HG02943 (cell line): Measurements from ENCODE around the gene IMMP2L.

Source experiments
- ATAC-seq: cut with Tn5 transposase; IDR thresholded peaks from one replicate; pipeline ENCODE4 v1.9.1; 2021; ENCODE audit warnings: mild to moderate bottlenecking, low read depth, moderate library complexity; ENCODE audit not compliant: unreplicated experiment

The IMMP2L gene

DNA sequence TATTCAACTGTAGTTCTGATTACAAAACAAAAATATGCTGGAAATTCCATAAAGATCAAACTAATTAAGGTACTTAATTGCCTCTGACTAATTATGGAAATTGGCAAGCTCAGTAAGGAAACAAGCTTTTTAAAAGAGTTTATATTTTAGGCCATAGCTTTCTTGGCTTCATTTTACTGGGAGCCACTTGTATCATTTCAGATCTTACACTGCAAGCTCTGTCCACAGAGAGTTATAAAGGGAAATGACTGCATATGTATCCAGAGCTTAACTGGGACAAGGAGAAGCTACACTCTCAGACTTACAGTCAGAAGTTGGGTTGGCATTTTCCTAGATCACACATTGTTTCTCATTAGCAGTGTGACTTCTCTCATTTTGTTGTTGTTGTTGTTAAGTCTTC lies 379.0 kb downstream of the IMMP2L start:
- no peak for ATAC-seq

DNA sequence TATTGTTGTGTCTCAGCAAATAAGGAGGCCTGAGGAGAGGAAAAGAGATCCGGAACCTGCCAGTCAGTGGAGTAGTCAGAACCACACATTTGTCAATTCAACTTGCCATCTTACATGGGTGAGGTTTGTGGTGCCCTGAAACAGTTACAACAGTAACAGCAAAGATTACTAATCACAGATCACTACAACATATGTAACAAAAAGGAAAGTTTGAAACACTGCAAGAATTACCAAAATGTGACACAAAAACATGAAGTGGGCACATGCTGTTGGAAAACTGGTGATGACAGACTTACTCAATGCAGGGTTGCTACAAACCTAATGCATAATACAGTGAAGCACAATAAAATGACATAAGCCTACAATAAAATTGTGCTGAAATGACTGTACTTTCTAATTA lies 382.0 kb downstream of the IMMP2L start:
- ATAC-seq = no peak

DNA sequence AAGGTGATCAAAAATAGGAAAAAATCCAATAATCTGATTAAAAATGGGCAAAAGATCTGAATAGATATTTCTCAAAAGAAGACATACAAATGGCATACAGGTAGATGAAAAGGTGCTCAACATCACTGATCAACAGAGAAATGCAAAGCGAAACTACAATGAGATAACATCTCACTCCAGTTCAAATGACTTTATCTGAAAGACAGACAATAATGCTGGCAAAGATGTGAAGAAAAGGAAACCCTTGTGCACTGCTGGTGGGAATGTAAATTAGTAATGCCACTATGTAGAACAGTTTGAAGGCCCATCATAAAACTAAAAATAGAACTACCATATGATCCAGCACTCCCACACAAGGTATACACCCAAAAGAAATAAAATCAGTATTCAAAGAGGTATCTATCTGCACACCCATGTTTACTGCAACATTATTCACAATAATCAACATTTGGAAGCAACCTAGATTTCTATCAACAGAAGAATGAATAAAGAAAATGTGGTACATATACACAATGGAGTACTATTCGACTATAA lies 386.3 kb downstream of the IMMP2L start:
- no peak for ATAC-seq

DNA sequence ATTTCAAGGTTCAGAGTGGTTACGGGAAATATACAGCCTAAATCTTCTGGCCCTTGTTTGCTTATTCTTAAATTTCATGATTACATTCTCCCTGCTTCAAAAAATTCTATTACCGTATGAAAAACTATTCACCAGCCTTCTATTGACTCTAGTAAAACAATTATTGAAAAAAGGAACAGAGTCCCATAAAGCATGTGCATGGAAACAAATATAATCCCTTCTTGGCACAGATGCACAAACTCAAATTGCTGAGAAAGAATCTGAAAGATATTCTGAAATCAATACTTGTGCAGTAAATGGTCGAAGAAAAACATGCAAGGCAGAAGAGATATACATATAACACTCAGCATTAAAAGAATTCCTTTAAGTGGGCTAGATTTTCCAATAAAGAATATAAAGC lies 387.8 kb downstream of the IMMP2L start:
- no peak for ATAC-seq

DNA sequence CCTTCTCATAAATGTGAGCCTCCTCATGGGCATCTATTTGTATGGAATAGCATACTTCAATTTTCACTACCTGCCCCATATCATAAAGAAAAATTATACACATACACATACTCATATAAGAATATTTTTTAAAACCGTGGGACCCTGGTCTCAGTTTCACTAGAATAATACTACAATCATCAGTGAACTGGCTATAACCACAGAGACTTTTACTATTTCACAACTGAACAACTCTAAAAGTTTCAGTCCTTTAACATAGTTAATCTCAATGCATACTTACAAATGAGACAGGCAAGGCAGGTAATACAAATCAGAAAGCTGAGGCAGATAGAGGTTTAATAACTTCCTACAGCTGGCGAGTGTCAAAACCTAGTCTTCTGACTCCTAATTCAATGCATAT lies 388.3 kb downstream of the IMMP2L start:
- ATAC-seq = no peak

DNA sequence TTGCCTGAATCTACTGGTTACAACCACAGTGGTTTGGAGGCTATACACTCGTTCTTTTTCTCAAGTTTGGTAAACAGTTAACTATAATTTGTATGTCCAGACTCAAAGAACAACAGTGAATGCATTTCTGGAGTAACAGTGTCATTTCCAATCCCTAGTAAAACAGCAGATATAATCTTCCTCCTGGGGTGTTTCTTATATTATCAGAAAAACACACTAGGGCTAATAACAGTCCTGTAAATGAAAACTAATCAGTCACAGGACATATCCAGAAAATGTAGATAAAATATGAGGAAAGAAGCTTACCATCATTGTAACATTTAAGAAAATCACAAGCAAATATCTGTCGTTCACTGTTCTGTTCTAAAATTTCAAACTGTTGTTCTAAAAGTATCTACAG lies 388.8 kb downstream of the IMMP2L start:
- ATAC-seq = no peak

DNA sequence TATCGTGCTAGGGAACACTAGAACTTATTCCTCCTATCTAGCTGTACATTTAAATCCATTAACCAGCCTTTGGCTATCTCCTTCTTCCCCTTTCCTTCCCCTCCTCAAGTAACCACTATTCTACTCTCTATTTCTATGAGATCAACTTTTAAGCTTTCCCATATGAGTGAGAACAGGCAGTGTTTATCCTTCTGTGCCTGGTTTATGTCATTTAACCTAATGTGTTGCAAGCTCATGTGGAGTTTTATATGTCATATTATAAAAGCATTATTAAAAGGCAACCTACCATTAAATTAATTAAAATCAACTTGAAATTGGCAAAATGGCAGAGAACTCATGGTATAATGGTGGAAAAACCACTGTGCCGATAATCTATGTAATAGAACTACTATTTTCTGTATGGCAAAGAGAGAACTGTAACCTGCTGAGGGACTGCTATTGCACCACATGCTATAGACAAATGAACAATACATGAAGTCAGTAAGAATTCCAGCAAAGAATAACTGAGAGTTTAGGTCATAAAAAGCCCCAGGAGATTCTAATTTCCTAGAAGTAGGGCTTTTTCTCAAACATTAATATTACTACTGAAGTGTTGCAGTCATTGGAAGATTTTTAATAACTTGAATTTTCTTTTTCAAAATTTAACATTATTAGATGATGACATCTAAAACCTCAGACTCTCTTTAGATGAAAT lies 389.6 kb downstream of the IMMP2L start:
- ATAC-seq = no peak

DNA sequence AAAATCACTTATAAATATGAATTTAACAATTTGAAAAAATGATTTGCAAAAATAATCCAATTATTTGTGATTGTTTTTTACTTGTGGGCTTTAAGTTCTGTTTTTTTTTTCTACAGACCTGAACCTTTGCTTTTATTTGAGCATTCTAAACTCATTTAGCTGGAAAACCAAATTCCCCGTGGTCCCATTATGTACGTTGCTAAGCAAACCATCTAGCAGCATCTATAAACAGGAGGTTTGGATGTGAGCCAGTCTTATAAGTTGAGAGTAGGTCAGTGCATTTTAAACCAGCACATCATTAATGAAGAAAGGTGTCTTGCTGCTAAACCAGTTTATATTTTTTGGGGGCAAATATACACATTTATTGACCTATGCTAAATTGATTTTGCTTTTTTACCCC lies 394.1 kb downstream of the IMMP2L start:
- no peak for ATAC-seq

DNA sequence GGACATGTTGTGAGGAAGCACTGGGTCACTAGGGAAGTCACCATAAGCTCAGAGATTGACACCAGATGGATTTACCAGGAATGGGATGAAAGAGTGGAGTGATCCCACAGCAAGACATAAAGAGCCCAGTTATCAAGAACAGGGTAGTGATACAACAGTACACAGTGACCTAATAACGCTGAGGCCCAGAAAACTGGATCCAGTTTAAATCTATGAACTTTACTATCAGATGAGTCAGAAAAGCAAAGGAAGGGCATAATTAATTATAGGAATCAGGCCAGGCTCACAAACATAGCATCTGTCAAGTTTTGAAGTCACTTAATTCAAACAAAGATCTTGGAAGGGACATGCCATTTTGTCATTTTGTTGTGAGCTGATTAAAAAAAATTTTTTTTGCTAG lies 397.9 kb downstream of the IMMP2L start:
- no peak for ATAC-seq

DNA sequence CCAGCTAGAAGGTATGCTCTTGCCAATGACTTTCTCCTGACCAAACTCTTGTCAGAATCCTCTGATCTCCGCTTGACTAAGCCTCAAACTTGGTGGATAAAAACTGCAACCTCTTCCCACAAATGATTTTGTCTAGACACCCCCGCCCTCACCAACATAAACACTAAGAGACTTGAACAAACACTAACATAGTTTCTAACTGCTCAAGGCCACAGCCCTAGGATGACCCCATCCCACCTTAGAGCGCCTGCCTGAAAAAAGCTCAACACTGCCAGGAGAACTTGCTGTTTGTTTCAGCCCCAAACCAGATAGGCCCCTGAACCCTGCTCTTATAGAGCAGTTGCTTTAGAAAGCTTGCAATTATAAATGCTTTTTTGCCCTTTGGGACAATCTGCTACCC lies 399.6 kb downstream of the IMMP2L start:
- ATAC-seq = no peak

DNA sequence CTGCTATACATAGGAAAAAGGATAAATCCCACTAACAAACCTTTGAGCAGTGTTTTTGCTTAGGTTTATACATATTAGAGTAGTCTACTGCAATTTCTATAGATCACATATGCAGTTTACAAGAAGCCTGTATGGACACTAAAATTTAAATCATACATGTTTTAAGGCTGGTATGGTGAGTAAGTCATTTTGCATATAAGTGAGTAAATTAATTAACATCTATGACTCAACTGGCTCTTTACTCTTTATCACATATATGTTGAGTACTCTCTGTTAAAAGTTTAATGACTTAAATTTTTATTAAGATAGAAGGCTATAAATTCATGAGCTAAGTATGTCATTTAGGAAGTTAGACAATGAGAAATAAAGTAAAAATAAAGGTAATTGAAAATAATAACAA lies 402.0 kb downstream of the IMMP2L start:
- no peak for ATAC-seq

DNA sequence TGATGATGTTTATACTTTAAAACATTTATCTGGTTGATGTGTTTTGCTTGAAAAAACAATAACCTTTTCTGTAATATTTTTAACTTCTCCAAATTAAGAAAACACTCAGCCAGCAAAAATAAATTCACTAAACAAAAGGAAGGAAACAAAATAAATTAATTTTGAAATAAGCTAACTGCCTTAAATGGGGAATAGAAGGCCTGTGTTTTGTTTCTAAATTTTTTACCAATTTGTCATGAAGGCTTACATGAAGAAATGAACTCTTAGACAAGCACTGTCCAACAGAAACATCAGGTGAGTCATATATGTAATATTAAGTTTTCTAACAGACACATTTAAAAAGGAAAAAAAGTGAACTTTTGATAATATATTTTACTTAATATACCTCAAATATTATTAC lies 402.9 kb downstream of the IMMP2L start:
- no peak for ATAC-seq

DNA sequence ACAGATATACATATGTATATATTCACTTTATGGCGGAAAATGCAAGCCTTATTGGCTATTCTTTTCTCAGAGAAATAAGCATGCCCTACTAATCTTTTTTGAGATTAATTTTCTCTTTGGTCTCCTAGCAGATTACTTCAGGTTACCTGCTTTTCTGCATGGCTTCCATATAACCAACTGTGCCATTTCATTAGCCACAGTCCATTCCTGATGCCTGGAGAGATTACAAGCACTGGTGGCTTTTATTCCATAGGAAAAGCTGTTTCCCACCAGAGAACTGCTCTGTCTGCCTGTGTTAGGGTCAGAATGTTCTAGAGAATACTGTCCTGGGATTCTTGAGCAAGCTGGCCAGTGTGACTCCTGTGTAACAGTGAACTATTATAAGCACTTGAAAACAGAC lies 411.6 kb downstream of the IMMP2L start:
- no peak for ATAC-seq

DNA sequence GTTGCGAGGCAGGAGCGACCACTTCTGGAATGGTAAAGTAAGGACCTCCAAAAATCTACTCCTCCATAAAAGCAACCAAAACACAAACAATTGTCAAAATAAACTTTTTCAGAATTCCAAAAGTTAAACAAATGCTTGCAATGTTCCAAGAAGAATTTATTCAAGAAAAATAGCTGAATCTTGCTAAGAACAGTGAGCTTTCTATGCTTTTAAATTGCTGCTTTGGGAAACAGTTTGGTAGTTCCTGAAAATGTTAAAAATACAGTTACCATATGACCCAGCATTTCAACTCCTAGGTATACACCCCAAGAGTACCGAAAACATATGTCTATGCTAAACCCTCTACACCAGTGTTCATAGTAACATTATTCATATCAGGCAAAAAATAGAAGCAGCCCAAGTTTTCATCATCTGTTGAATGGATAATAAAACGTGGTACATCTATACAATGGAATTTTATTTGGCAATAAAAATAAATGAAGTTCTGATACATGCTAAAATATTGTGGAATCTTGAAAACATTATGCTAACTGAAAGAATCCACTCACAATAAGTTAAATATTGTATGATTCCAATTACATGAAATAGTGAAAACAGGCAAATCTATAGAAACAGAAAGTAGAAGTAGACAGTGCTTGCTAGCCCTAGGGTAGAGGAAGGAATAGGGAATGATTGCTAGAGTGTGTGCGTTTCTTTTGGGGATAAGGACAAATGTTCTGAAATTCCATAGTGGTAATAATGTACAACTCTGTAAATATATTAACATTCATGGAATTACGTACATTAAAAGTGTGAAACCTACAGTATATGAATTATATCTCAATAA lies 414.4 kb downstream of the IMMP2L start:
- ATAC-seq = no peak

DNA sequence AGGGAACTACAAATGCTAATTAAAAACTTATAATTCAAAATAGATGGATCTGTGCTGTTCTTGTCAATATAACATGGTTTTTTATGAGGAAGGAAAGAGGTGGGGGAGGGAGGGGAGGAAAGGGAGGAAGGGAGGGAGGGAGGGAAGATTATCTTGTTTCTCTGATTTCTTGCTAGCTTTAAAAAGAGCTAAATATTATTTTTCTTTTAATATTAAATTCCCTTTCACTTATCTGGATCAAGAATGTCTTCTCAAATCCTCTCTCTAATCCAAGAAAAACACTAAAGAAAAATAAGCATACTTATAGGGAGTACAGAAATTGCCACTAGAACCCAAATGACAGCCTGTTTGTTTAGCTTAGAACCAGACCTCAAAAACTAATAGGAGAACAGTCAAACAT lies 416.2 kb downstream of the IMMP2L start:
- ATAC-seq = no peak

DNA sequence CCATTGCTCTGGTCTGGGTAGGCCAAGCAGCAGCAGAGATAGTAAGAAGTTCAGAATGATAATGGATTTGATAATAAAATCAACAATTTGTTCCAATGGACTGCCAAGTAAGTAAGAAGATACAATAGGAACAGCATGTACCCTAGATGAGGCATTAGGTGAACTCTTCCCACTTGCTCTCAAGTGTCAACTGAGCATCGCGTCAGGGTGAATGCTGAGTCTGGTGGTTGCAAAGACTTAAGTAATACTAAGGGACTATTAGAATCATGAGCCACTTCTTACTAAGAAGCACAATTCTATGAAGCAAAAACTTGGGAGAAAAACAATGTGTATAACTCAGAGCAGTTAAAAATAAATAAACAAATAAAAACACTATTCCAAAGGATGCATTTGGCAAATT lies 416.8 kb downstream of the IMMP2L start:
- ATAC-seq = no peak

DNA sequence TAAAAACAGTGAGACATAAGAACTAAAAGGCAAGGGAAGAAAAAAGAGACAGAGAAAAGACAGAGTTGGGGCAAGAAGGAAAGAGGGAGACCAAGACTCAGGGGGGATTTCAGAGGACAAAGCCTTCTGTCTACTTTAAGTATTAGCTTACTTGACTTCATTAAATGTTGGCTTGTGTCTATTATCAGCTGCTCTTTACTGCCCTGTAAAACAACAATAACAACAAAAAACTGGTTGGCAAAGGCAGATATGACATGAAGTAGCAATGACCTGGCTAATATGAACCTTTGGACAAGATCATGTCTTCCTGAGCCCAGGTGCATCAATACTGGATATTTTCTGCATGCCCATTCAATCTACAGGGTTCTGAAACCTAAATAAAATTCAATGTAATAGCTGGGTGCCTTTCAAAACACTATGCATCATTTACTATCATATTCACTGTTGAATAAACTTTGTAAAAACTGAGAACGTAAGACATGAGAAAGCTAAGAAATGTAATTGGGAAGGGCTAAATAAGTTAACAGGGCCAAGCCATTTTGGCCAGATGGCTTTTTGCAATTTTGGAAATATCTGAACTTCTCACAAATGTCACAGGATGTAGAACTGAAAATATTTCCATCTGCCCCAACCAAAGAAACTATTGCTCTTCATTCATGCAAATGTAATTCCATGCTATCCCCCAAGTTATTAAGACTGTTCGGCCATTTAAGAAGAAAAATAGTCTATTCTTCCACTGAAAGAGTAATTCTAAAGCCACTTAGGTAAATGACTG lies 422.0 kb downstream of the IMMP2L start:
- no peak for ATAC-seq

DNA sequence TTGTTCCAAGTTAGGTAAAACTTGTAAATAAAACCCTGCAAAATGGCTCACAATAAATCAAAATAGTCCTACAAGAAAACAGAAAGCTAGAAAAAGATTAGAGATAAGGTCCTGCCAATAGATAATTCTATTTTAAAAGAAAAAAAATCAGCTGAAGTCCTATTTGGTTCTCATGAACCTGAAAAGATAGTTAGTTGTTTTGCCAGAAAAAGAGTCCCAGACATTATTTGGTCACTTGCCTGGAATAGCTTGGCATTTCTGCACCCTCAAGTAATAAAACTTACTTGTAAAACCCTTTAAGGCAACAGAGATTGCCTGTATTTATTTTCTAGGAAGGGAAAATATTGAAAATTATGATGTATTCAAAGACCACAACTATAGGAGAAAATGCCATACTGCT lies 423.7 kb downstream of the IMMP2L start:
- no peak for ATAC-seq

DNA sequence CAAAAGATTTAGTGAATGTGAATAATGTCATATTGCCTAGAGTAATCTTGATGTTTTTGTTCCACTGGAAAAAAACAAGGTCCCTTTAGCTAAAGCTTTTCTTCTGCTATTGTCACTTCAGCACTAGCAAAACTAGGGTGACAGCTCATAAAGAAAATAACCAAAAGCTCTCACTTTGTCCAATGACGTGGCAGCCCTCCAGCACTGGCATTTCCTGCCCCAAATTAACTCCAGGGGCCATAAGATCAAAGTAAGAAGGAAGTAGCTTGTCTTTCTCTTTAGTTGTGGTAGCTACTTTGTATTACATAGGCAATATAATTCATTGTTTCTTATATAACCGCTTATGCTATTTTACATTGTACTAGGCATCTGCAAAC lies 424.1 kb downstream of the IMMP2L start:
- ATAC-seq = peak; percentile 95

DNA sequence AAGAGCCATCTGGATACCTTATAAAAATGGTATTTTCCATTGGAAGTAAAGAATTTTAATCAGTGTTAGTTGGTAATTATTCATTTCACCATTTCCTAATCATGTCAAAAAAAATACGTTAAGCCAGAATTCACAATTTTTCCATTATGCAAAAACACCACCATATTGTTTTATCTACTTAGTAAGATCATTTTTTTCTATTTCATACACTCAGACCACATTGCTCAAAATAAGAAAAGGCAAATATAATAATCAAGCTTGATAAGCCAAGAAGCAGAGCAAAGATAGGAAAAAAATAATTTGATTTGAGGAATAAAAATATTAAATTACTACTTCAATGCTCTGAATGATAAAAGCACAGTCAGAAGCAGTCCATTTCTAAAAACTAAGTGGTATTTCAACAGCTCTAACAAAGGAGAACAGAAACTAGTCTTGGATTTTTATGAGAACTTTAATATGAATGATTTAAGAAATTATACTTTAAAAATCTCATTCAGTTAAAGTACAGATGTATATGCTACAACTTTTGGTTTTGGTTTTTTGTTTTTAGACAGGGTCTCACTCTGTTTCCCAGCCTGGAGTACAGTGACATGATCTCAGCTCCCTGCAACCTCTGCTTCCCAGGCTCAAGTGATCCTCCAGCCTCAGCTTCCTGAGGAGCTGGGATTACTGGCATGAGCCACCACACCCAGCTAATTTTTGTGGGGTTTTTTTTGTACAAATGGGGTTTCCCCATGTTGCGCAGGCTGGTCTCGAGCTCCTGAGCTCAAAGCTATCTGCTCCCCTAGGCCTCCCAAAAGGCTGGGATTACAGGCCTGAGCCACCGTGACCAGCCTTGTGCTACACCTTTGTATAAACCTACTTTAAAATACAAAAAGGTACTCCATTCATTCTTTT lies 424.7 kb downstream of the IMMP2L start:
- ATAC-seq = peak; percentile 66
